MM.1S (cell line): ENCODE results near the gene HNF4A.

Source experiments
- DNase-seq: peaks from one replicate; pipeline ENCODE4 v3.0.0-alpha.2; 2015
- H2AFZ ChIP-seq: fragments of 300-600 bp; sonication (generic); 2 replicates; pipeline ENCODE4 v1.6.0; 2016; ENCODE audit warnings: antibody characterized with exemption, low read length
- H3F3A ChIP-seq: fragments of 300-600 bp; sonication (generic); 2 replicates; pipeline ENCODE4 v1.6.1; 2016; ENCODE audit warnings: mild to moderate bottlenecking, antibody characterized with exemption, low read length, moderate library complexity, mixed read lengths; ENCODE audit not compliant: insufficient read depth
- H3K27ac ChIP-seq: fragments of 300-600 bp; sonication (generic); 2 replicates; pipeline ENCODE4 v1.5.1; 2016; ENCODE audit warnings: mild to moderate bottlenecking, low read length
- H3K27me3 ChIP-seq: fragments of 300-600 bp; sonication (generic); replicated peaks from 2 replicates; pipeline ENCODE4 v1.6.0; 2016; ENCODE audit warnings: low read length; ENCODE audit not compliant: insufficient read depth
- H3K36me3 ChIP-seq: fragments of 300-600 bp; sonication (generic); replicated peaks from 2 replicates; pipeline ENCODE4 v1.6.1; 2016; ENCODE audit warnings: mild to moderate bottlenecking, low read length, mixed read lengths; ENCODE audit not compliant: insufficient read depth
- H3K4me1 ChIP-seq: fragments of 300-600 bp; sonication (generic); 2 replicates; pipeline ENCODE4 v1.6.1; 2016; ENCODE audit warnings: low read length, mixed read lengths
- H3K4me2 ChIP-seq: fragments of 300-600 bp; sonication (generic); 2 replicates; pipeline ENCODE4 v1.6.0; 2016; ENCODE audit warnings: low read depth, low read length
- H3K4me3 ChIP-seq: fragments of 300-600 bp; sonication (generic); 2 replicates; pipeline ENCODE4 v1.5.1; 2016; ENCODE audit warnings: low read length, mixed read lengths
- H3K79me2 ChIP-seq: fragments of 300-600 bp; sonication (generic); 2 replicates; pipeline ENCODE4 v1.6.1; 2016; ENCODE audit warnings: mixed run types, low read length, mixed read lengths
- H3K9ac ChIP-seq: fragments of 300-600 bp; sonication (generic); 2 replicates; pipeline ENCODE4 v1.6.1; 2016; ENCODE audit warnings: low read length, mixed read lengths
- H3K9me2 ChIP-seq: fragments of 300-600 bp; sonication (generic); replicated peaks from 2 replicates; pipeline ENCODE4 v1.6.1; 2016; ENCODE audit warnings: mild to moderate bottlenecking, low read length, mixed read lengths; ENCODE audit not compliant: insufficient read depth
- H3K9me3 ChIP-seq: fragments of 300-600 bp; sonication (generic); replicated peaks from 2 replicates; pipeline ENCODE4 v1.6.1; 2016; ENCODE audit warnings: mild to moderate bottlenecking, low read length, mixed read lengths; ENCODE audit not compliant: insufficient read depth
- H4K20me1 ChIP-seq: fragments of 300-600 bp; sonication (generic); 2 replicates; pipeline ENCODE4 v1.6.1; 2016; ENCODE audit warnings: mild to moderate bottlenecking, low read length, moderate library complexity, mixed read lengths; ENCODE audit not compliant: insufficient read depth
- CTCF ChIP-seq: fragments of 300-600 bp; sonication (generic); IDR thresholded peaks from 2 replicates; pipeline ENCODE4 v1.5.1; 2016; ENCODE audit warnings: antibody characterized with exemption, low read length, mixed read lengths
- EZH2 ChIP-seq: fragments of 300-600 bp; sonication (generic); optimal IDR thresholded peaks from 2 replicates; pipeline ENCODE3; 2017; ENCODE audit warnings: low read depth, mild to moderate bottlenecking, antibody characterized with exemption, low read length, mixed read lengths
- EZH2phosphoT487 ChIP-seq: fragments of 300-600 bp; sonication (generic); IDR thresholded peaks from 2 replicates; pipeline ENCODE4 v1.6.1; 2018; ENCODE audit warnings: antibody characterized with exemption, low read length

The HNF4A gene

GRCh38 chr20:44414808-44415207, 59.3 kb downstream of the HNF4A start:
- Histone ChIP-seq H3F3A (no peaks in the 10 kb centered on the region), H3K79me2 (no peaks in the 10 kb centered on the region), H2AFZ (no peak overlapping the region), H3K9me3 (no peaks in the 10 kb centered on the region), H3K9me2 (no peaks in the 10 kb centered on the region), H3K4me3 (no peak overlapping the region), H3K27me3 (no peaks in the 10 kb centered on the region; the same call in 1 of the 2 replicates), H3K36me3 (no peaks in the 10 kb centered on the region), H3K4me1 (no peaks in the 10 kb centered on the region), H4K20me1 (no peaks in the 10 kb centered on the region), H3K27ac (no peak overlapping the region), H3K4me2 (no peak overlapping the region), H3K9ac (no peak overlapping the region)
- DNase-seq = no peak
- TF ChIP-seq EZH2phosphoT487 (no peak), CTCF (no peak), EZH2 (no peak)

- H3K9me2 ChIP-seq = no peaks in the 10 kb centered on the region
- no peaks in the 10 kb centered on the region; the same call in 1 of the 2 replicates for H3K27me3 ChIP-seq
- H3K4me3 ChIP-seq = no peak overlapping the region
- H3K4me1 ChIP-seq = no peaks in the 10 kb centered on the region
- H2AFZ ChIP-seq = no peak overlapping the region
- H4K20me1 ChIP-seq = no peaks in the 10 kb centered on the region
- no peak overlapping the region for H3K27ac ChIP-seq
- H3F3A ChIP-seq = no peaks in the 10 kb centered on the region
- H3K9me3 ChIP-seq = no peaks in the 10 kb centered on the region
- no peak for DNase-seq
- no peaks in the 10 kb centered on the region for H3K79me2 ChIP-seq
- no peaks in the 10 kb centered on the region for H3K36me3 ChIP-seq
- no peak overlapping the region for H3K9ac ChIP-seq
- TF ChIP-seq CTCF (no peak), EZH2 (no peak), EZH2phosphoT487 (no peak)
- no peak overlapping the region for H3K4me2 ChIP-seq
Measured at GRCh38 chr20:44415833-44416715, 60.6 kb downstream of the HNF4A start.

GRCh38 chr20:44418069-44418905, 62.8 kb downstream of the HNF4A start:
- Histone ChIP-seq H3K4me3 (no peak overlapping the region), H3K4me2 (no peak overlapping the region)

More at GRCh38 chr20:44418069-44418905, 62.8 kb downstream of the HNF4A start:
- Histone ChIP-seq H3K27me3 (no peaks in the 10 kb centered on the region; the same call in 1 of the 2 replicates), H3K79me2 (no peaks in the 10 kb centered on the region), H2AFZ (no peak overlapping the region), H3K9me2 (no peaks in the 10 kb centered on the region), H3K27ac (no peak overlapping the region), H3K9me3 (no peaks in the 10 kb centered on the region), H3K9ac (no peak overlapping the region), H4K20me1 (no peaks in the 10 kb centered on the region), H3K36me3 (no peaks in the 10 kb centered on the region), H3K4me1 (no peaks in the 10 kb centered on the region), H3F3A (no peaks in the 10 kb centered on the region)
- DNase-seq = no peak
- TF ChIP-seq EZH2phosphoT487 (no peak), EZH2 (no peak), CTCF (no peak)
